PC-9 (cell line): ENCODE data around the gene KMT2A.
"Not testable (repeated sequence)": the region's sequence is repeated elsewhere in the genome, so short reads cannot be mapped to it uniquely, and the experiment has no call there.

Source experiments
- CTCF ChIP-seq: fragments of 200-600 bp; sonication (generic); conservative IDR thresholded peaks from 2 replicates; pipeline ENCODE4 v1.6.1; 2017; ENCODE audit warnings: mixed run types, antibody characterized with exemption, mild to moderate bottlenecking, moderate library complexity
- EZH2 ChIP-seq: fragments of 200-600 bp; sonication (generic); IDR thresholded peaks from 2 replicates; pipeline ENCODE4 v1.8.0; 2017; ENCODE audit warnings: antibody characterized with exemption, low read depth

- not testable (repeated sequence) for TF ChIP-seq CTCF, EZH2
Observed at GRCh38 chr11:118416900-118417299, 19.4 kb upstream of the KMT2A start.
